IPS-18a (cell line): ENCODE measurements around the gene NRXN3.
A peak's percentile ranks its signal among the peaks of the same experiment; 100 is the strongest.

Experiments
- H3K27ac ChIP-seq: one replicate; pipeline ENCODE4 v1.5.1; 2013; ENCODE audit warnings: low read length
- H3K27me3 ChIP-seq: one replicate; pipeline ENCODE4 v1.6.1; 2013; ENCODE audit warnings: mild to moderate bottlenecking, low read length; ENCODE audit not compliant: control insufficient read depth, insufficient read depth
- H3K36me3 ChIP-seq: one replicate; pipeline ENCODE4 v1.6.1; 2013; ENCODE audit warnings: low read depth, low read length; ENCODE audit not compliant: control insufficient read depth
- H3K4me1 ChIP-seq: one replicate; pipeline ENCODE4 v1.6.1; 2013; ENCODE audit warnings: low read depth, low read length; ENCODE audit not compliant: control insufficient read depth
- H3K4me3 ChIP-seq: one replicate; pipeline ENCODE4 v1.5.1; 2013; ENCODE audit warnings: low read length
- H3K9ac ChIP-seq: one replicate; pipeline ENCODE4 v1.6.1; 2013; ENCODE audit warnings: mild to moderate bottlenecking, low read length, moderate library complexity
- H3K9me3 ChIP-seq: one replicate; pipeline ENCODE4 v1.6.1; 2013; ENCODE audit warnings: low read depth, low read length; ENCODE audit not compliant: control insufficient read depth

The NRXN3 gene

GRCh38 chr14:79375356-79375755, 1205.2 kb downstream of the NRXN3 start:
- no peak overlapping the region for H3K27ac ChIP-seq

GRCh38 chr14:79376557-79376956, 1206.4 kb downstream of the NRXN3 start:
- Histone ChIP-seq H3K4me1 (peaks cover 54% of the 10 kb centered on the region), H3K9ac (no peak overlapping the region), H3K27ac (no peak overlapping the region), H3K27me3 (no peaks in the 10 kb centered on the region), H3K4me3 (no peak overlapping the region), H3K36me3 (no peaks in the 10 kb centered on the region), H3K9me3 (no peaks in the 10 kb centered on the region)

More at GRCh38 chr14:79375356-79375755, 1205.2 kb downstream of the NRXN3 start:
- H3K27me3 ChIP-seq = no peaks in the 10 kb centered on the region
- peaks cover 54% of the 10 kb centered on the region for H3K4me1 ChIP-seq
- H3K9me3 ChIP-seq = no peaks in the 10 kb centered on the region
- H3K9ac ChIP-seq = no peak overlapping the region
- no peak overlapping the region for H3K4me3 ChIP-seq
- no peaks in the 10 kb centered on the region for H3K36me3 ChIP-seq

GRCh38 chr14:79378020-79378419, 1207.8 kb downstream of the NRXN3 start:
- H3K4me3 ChIP-seq = peak overlapping the region; percentile 29
- H3K9ac ChIP-seq = peak overlapping the region; percentile 14
- no peaks in the 10 kb centered on the region for H3K36me3 ChIP-seq
- H3K4me1 ChIP-seq = peaks cover 53% of the 10 kb centered on the region
- no peaks in the 10 kb centered on the region for H3K9me3 ChIP-seq
- peak overlapping the region; percentile 63 for H3K27ac ChIP-seq
- H3K27me3 ChIP-seq = no peaks in the 10 kb centered on the region

GRCh38 chr14:79379266-79379665, 1209.1 kb downstream of the NRXN3 start:
- no peak overlapping the region for H3K9ac ChIP-seq
- peak overlapping the region; percentile 63 for H3K27ac ChIP-seq
- H3K4me1 ChIP-seq = peaks cover 46% of the 10 kb centered on the region
- H3K9me3 ChIP-seq = no peaks in the 10 kb centered on the region
- no peaks in the 10 kb centered on the region for H3K27me3 ChIP-seq
- no peaks in the 10 kb centered on the region for H3K36me3 ChIP-seq
- no peak overlapping the region for H3K4me3 ChIP-seq

GRCh38 chr14:79383031-79383430, 1212.9 kb downstream of the NRXN3 start:
- H3K36me3 ChIP-seq = no peaks in the 10 kb centered on the region
- H3K4me3 ChIP-seq = no peak overlapping the region
- no peaks in the 10 kb centered on the region for H3K9me3 ChIP-seq
- no peaks in the 10 kb centered on the region for H3K27me3 ChIP-seq
- peaks cover 25% of the 10 kb centered on the region for H3K4me1 ChIP-seq
- H3K9ac ChIP-seq = no peak overlapping the region
- H3K27ac ChIP-seq = no peak overlapping the region

- peaks cover 21% of the 10 kb centered on the region for H3K4me1 ChIP-seq
- H3K9me3 ChIP-seq = no peaks in the 10 kb centered on the region
- no peaks in the 10 kb centered on the region for H3K36me3 ChIP-seq
- H3K27me3 ChIP-seq = no peaks in the 10 kb centered on the region
- H3K27ac ChIP-seq = no peak overlapping the region
- H3K4me3 ChIP-seq = no peak overlapping the region
- H3K9ac ChIP-seq = no peak overlapping the region
Observed at GRCh38 chr14:79383475-79383874, 1213.3 kb downstream of the NRXN3 start.

GRCh38 chr14:79395061-79395460, 1224.9 kb downstream of the NRXN3 start:
- Histone ChIP-seq H3K9ac (no peak overlapping the region), H3K36me3 (no peaks in the 10 kb centered on the region), H3K27ac (no peak overlapping the region), H3K27me3 (no peaks in the 10 kb centered on the region), H3K4me3 (no peak overlapping the region), H3K9me3 (no peaks in the 10 kb centered on the region), H3K4me1 (no peaks in the 10 kb centered on the region)

GRCh38 chr14:79404874-79405511, 1234.8 kb downstream of the NRXN3 start:
- Histone ChIP-seq H3K4me3 (no peak overlapping the region), H3K4me1 (peaks cover 13% of the 10 kb centered on the region)

GRCh38 chr14:79405512-79405910, 1235.3 kb downstream of the NRXN3 start:
- H3K4me3 ChIP-seq = no peak overlapping the region
- no peaks in the 10 kb centered on the region for H3K9me3 ChIP-seq
- peaks cover 13% of the 10 kb centered on the region for H3K4me1 ChIP-seq
- no peaks in the 10 kb centered on the region for H3K36me3 ChIP-seq
- no peak overlapping the region for H3K9ac ChIP-seq
- H3K27me3 ChIP-seq = no peaks in the 10 kb centered on the region
- H3K27ac ChIP-seq = no peak overlapping the region

More at GRCh38 chr14:79404874-79405511, 1234.8 kb downstream of the NRXN3 start:
- Histone ChIP-seq H3K36me3 (no peaks in the 10 kb centered on the region), H3K27ac (no peak overlapping the region), H3K9ac (no peak overlapping the region), H3K27me3 (no peaks in the 10 kb centered on the region), H3K9me3 (no peaks in the 10 kb centered on the region)

GRCh38 chr14:79407572-79407971, 1237.4 kb downstream of the NRXN3 start:
- Histone ChIP-seq H3K27ac (no peak overlapping the region), H3K9ac (no peak overlapping the region), H3K27me3 (no peaks in the 10 kb centered on the region), H3K9me3 (no peaks in the 10 kb centered on the region), H3K4me1 (peaks cover 13% of the 10 kb centered on the region), H3K4me3 (no peak overlapping the region), H3K36me3 (no peaks in the 10 kb centered on the region)

- H3K9ac ChIP-seq = no peak overlapping the region
- no peaks in the 10 kb centered on the region for H3K9me3 ChIP-seq
- H3K4me1 ChIP-seq = peaks cover 13% of the 10 kb centered on the region
- peak overlapping the region; percentile 2 for H3K4me3 ChIP-seq
- H3K27ac ChIP-seq = no peak overlapping the region
- no peaks in the 10 kb centered on the region for H3K36me3 ChIP-seq
- no peaks in the 10 kb centered on the region for H3K27me3 ChIP-seq
Observed at GRCh38 chr14:79408696-79409095, 1238.5 kb downstream of the NRXN3 start.

GRCh38 chr14:79411403-79412174, 1241.4 kb downstream of the NRXN3 start:
- no peaks in the 10 kb centered on the region for H3K27me3 ChIP-seq
- H3K9me3 ChIP-seq = no peaks in the 10 kb centered on the region
- H3K27ac ChIP-seq = no peak overlapping the region
- H3K4me1 ChIP-seq = peaks cover 17% of the 10 kb centered on the region
- H3K4me3 ChIP-seq = no peak overlapping the region
- no peak overlapping the region for H3K9ac ChIP-seq
- H3K36me3 ChIP-seq = no peaks in the 10 kb centered on the region
